Renal cortex interstitium (tissue), 11 donors: Measurements from ENCODE around the gene SORT1. TPM values are rescaled to one million over a fixed set of nuclear protein-coding genes. Genes with fewer than 3 reads are reported as not detected.
"Not testable (repeated sequence)": the region's sequence is repeated elsewhere in the genome, so short reads cannot be mapped to it uniquely, and the experiment has no call there.

Source experiments
- DNase-seq, 11 donors: peaks; one replicate each; pipeline ENCODE4 v3.0.0-alpha.2; 2013; ENCODE audit warnings: low read depth in 9 of 11, low spot score in 4 of 11; ENCODE audit errors: extremely low read depth in 1 of 11
- polyA plus RNA-seq, 3 donors: library from polyadenylated mRNA; unstranded; fragments of 120-200 nt; gene quantifications; one replicate each; pipeline ENCODE4 v1.2.1, GENCODE V29; 2013; ENCODE audit not compliant: insufficient read length in 3 of 3

The SORT1 gene
- polyA plus RNA-seq, 3 donors: 50.9 to 60.4 (median 53.3) TPM

DNA sequence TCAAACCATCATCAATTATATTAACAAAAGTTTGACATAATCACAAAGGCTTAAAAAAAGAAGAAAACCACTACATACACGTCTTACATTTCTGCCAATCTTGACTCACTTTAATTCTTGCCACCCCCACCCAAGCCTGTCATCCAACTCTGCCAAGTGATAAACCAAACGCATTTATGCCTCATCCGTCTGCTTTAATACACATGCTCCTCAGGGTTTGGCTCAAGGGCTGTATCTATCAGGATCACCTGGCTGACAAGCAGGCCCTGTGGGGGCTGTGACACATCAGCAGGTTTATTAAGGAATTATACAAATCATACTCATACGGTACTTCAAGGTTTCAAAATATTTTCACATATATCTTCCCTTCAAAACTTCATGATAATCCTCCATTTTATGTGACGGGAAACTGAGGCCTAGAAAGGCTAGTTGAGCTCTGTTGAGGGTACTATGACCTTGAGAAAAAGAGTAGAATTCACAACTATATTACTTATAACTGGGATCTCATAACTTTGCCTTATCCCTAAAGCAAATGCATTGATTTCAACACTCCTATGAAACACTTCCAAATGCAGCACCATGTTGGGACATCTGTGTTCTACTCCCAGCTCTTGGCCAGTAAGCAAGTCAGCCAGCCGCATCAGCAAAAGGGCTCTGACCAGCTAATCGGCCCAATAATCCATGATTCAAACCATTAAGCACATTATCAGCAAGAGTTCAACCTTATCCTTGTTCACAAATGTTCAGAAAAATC is 8.7 kb downstream of the SORT1 start:
- DNase-seq: no peak

DNA sequence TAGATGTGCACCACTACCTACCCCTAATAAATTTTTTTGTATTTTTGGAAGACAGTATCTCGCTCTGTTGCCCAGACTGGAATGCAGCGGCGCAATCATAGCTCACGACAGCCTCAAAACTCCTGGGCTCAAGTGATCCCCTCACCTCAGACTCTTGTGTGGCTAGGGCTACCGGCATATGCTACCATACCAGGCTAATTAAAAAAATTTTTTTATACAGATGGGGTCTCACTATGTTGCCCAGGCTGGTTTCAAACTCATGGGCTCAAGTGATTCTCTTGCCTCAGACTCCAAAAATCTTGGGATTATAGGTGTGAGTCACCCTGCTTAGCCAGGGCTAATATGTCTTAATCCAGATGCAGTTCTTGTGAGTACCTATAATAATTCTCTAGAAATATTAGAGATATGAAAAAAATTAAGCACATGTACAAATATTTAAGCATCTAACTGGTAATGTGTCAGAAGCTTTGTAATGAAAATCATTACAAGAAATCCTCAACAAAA is 9.5 kb downstream of the SORT1 start:
- DNase-seq: no peak

DNA sequence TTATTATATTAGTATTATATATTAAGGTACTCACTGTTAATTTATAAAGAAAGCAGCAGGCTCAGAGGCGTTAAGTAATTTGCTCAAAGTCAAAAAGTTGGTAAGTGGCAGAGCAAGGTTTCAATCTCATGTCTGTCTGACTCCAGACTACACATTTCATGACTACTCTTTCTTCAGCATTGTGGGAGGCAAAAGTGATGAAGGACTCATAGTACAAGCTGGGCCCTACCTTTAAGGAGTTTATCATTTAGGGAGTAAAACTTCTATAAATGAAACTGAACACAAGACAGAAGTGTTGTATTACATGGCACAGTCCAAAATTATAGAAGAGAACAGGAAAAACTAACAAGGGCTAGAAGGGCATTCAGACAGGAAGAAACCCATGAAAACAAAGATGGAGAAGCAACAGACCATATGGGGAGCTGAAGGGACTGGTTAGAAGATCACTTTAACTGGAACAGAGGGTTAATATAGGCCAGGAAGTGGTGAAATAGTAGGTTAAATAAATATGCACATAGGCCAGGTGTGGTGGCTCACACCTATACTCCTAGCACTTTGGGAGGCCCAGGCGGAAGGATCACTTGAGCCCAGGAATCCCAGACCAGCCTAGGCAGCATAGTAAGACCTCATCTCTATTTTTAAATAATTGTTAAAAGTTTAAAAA is 11.5 kb downstream of the SORT1 start:
- no peak for DNase-seq

DNA sequence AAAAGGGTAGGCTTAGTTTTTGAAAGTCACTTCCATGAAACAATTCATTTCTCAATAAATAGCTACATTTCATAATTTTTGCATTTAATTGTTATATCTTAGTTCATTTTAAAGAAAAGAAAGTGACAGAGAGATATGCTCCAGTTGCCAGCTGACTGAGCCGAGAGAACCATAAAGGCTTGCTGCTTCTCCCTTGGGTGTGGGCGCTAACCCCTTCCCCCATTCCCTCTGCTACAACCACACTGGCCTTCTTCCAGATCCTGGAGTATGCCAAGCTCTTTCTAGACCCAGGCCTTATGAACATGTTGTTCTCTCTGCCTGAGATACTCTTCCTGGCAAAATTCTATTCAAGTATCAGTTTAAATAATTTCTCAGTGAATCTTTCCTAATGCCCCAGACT is 12.3 kb downstream of the SORT1 start:
- DNase-seq: no peak

DNA sequence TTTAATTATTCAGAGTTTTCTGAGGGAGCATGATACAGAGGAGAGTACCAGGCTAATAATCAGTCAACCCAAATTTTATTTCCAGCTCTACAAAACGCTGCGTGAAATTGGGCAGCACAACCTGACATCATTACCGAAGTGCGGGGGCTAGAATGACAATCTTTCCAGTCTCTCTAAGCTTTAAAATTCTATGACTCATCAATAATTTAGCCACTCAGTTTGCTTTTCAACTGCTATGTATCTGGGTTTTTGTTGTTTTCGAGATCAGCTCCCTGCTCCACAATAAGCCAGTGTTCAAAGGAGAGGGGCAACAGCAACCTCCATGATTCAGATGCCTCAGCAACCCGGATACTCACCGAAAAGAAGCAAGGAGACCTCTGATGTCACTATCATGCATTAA is 13.9 kb downstream of the SORT1 start:
- no peak for DNase-seq

DNA sequence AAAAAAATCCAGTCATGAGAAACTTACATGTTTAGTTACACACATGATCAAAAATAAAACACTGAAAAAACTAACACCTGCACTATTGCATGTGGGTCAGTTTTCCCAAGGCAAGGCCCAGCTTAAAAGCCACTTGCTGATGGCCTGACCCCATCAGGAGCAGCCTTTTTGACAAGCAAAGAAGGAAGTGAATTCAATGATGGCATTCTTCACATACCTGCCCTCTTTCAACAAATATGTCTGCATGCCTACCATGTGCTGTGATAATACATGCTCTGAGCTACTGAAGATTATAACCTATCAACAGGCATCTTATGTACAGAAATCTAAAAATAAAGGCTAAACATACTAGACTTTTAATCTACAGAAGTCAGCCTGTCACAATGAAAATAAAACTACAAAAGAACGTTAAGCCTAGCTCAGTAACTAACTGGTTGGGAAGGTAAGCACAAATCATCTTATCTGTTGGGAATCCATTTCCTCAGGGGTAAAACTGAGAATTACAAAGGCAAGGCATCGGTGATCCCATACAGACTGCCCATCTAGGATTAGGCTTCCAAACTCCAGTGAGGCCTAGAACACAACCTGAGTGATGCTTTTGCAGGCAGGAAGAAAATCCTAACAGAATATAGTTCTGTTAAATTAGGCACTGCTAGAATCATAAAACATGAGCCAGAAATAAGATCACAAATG is 14.5 kb downstream of the SORT1 start:
- DNase-seq: no peak

DNA sequence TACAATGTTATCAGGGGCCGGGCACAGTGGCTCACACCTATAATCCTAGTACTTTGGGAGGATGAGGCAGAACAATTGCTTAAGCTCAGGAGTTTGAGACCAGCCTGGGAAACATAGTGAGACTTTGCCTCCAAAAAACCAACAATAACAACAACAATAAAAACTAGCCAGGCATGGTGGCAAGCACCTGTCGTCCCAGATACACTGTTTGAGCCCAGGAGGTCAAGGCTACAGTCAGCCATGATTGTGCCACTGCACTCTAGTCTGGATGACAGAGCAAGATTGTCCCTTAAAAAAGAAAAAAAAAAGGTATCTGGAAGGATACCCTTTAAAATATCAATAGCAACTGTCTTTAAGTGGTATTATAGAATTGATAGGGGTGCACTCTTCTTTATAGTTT is 16.1 kb downstream of the SORT1 start:
- no peak for DNase-seq

DNA sequence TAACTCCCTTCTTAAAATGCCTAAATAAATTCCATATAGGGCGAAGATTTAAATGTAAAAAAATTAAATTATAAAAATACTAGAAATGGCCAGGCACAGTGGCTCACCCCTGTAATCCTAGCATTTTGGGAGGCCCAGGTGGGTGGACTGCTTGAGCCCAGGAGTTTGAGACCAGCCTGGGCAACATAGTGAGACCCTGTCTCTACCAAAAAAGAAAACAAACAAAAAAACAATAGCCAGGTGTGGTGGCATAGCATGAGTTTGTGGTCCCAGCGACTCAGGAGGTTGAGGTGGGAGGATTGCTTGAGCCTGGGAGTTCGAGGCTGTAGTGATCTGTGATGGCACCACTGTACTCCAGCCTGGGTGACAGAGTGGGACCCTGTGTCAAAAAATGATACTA is 17.8 kb downstream of the SORT1 start:
- DNase-seq: no peak

DNA sequence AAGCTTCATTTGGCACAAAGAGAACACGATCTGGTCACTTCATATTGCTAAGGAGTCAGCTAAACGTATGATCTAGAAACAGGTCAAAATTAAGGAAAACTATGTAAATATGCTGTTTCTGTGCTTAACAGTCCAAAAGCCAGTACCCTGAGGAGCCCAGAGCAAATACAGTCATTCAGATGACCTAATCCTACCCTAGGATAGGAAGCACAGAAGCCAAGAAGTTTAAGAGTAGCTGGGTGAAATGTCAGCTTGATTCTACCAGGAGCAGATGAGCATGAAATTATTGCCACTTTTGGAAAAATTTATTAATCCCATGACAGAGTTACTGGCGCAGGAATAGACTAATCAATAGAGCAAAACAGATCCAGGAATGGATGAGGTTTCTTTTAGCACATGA is 18.3 kb downstream of the SORT1 start:
- DNase-seq: no peak

DNA sequence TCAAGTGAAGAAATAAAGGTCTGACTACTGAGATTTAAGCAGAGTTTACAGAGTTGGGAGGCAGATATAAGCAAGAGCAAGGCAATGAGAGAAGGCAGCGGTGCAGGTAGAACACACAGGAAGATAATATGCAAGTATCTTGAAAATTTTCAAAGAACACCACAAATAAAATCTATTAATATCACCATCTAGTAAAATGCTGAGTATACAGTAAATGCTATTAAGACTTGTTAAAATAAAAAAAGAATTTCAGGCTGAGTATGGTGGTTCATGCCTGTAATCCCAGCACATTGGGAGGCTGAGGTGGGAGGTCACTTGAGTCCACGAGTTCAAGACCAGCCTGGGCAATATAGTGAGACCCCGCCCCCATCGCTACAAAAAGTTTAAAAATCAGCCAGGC is 20.0 kb downstream of the SORT1 start:
- no peak for DNase-seq

DNA sequence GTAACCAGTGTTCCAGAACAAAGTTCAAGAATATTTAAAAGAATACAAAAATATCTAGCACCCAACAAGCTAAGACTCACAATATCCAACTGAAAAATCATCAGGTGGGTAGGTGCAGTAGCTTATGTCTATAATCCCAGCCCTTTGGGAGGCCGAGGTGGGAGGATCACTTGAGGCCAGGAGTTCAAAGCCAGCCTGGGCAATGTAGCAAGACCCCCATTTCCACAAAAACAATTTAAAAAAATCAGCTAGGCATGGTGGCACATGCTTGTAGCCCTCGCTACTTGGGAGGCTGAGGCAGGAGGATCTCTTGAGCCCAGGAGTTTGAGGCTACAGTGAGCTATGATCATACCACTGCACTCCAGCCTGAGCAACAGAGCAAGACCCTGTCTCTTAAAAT is 24.0 kb downstream of the SORT1 start:
- not testable (repeated sequence) for DNase-seq

DNA sequence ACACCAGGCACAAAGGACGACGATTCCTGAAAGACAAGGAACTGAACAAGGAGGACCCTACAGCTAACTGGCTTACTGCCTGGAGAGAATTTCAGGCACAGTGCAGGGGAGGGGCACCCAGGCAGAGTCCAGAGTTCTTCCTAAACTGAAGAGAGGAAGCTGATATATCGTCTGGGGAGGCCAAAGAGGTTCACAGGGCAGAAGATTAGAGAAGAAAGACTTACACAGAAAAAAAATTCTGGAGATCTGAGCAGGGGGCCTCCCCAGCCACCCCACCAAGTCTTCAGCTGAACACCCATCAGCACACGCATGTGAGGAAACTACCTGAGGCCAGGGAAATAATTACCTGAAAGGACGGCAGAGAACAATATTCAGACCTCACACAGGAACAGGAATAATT is 24.6 kb downstream of the SORT1 start:
- DNase-seq: no peak

DNA sequence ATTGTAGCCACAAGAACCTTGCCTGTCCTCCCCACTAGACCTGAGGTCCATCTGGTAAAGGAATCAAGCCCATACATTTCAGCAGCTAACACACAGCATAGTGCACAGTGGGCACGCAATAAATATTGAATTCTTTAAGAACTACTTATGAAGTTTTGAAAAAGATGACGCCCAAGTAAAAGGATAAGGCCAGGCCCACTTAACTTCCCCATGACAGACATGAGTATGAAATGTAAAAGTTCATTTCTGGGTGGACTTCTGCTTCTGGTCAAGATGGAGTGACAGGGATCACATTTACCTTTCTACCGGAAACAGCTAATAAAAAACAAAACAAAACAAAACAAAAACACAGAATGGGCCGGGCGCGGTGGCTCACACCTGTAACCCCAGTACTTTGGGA is 25.4 kb downstream of the SORT1 start:
- DNase-seq: no peak

DNA sequence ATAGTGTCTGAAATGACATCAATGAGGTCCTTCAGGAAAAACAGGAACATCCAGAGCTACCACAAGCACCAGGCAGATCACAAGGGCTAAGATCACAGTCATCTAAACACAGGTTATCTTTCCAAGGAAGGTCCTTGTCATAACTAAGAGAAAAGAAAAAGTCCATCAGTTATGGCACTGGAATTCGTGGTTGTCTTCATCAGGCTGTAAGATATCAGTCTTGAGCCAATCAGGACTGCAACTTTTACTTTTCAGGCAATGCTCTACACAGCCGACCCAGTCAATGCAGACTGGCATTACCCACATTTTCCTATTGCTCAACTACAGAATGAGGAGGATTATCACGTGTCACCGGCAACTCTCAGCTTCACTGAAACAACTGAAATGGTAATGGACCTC is 26.4 kb downstream of the SORT1 start:
- DNase-seq: no peak

DNA sequence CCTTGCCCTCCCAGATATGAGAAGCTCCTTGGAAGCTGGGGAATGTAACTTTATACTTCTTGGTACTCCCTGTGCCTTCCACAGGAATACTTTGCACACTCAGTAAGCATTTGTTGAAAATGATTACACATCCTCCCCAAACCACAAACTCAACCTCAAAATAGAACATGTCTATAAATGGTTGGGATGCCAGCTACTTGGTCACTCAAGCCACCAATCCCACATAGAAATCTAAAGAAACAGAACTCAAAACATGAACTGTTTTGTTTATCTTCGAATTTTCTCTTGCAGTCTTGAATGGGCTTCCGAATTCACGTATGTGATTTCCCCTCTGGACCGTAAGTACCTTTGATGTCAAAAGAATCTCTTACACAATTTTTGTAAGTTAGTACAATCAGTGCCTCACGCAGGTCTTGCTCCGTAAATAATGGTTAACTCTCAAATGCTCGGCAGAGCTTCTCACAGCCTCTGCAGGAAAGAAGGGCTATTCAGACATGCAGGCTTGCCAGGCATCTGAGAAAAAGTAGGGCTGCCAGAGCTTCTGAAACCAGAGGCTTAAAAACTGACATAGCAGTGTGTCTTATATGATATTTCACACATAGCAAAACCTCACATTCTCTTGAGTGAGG is 26.9 kb downstream of the SORT1 start:
- DNase-seq: no peak

DNA sequence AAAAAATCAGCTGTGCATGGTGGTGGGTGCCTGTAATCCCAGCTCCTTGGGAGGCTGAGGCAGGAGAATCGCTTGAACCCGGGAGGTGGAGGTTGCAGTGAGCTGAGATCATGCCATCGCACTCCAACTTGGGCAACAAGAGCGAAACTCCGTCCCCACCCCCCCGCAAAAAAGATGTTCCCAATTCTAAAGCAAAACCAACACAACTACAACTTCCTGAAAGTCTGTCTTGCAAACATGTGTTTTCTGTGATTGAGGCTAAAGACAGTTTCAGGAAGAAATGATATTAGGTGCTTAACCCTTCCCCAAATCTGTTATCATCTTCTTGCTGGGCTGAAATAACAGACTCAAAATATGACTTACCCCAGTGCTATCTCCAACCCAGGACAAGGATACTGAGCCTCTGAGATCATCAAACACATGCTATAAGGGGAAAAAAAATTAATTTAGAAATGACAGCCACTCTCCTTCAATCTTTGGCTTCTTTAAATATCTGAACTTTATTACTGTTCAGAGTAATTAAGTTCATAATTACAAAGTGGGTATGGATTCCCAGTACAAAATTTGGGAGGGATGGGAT is 28.5 kb downstream of the SORT1 start:
- no peak for DNase-seq

DNA sequence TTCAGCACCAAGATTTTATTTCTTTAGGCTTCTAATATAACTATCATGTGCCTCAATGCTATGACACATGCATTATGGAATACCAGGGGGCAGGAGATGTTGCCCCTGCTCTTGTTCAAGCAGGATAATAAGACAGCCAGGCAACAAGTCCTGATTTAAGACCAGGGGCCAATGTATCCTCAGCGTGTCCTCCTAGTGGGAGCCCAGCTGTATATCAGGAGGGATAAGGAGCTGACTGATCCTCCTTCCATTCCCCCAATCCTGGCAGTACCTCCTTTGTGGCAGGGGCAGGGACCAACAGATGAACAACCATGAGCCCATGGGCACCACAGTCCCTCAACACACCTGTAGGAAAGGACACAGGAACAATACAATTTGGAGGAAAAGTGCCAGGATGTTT is 29.3 kb downstream of the SORT1 start:
- DNase-seq: no peak

DNA sequence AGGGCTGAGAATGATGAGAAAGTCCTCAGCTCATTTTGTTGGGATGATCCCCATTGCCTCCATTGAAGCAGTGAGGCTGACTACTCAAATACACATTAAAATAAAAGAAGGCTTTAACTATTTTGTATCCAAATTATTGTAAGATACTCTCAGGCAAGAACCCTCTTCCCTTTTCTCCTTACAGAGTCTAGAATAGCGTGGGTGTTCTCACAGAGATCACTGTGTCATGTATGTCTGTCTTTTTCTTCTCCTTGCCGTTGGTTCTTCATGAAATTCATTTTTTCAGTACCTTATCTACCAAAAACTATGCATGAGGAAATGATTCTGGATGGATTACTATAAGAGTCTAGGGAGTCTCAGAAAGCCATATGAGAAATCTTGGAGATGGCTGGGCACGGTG is 30.1 kb downstream of the SORT1 start:
- no peak for DNase-seq

DNA sequence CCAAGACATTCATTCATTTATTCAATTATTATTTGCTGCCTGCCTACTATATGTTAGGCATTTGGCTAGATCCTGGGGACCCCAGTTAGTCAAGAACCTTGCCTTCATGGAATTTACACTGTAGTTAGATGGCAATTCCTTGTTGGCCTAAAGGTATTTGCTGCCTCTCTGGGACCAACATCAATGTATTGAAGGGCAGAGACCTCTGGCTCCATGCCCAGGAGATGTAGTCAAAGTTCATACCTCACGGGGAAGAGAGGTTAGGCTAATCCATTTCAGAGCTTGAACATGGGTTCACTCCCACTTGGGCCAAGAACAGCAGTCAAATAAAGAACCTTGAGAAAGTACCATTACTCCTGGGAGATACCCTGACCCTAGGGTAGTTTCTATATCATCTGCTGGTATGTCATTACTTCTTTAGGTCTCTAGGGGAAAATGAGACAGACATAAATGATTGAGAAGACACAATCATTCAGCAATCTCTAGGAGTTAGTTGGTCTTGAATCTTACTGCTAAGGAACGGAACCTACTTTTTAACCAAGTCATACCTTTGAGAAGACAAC is 32.0 kb downstream of the SORT1 start:
- DNase-seq: no peak
